HCT116 (cell line): ENCODE results near the gene TEPSIN. TPM values are rescaled to one million over a fixed set of nuclear protein-coding genes. Genes with fewer than 3 reads are reported as not detected.
A peak's percentile ranks its signal among the peaks of the same experiment; 100 is the strongest.

Source experiments
- ATAC-seq: fragments of 200-7000 bp; cut with Tn5 transposase; 2 replicates; pipeline ENCODE4 v1.9.1; 2020; ENCODE audit warnings: mild to moderate bottlenecking, moderate library complexity
- BruUV-seq: library from RNA; stranded (reverse); fragments of 400-500 nt; replicated peaks from 2 replicates; lab custom pipeline; 2021; lab: Mats Ljungman, UMichigan
- CTCF ChIA-PET: fragments of 300-600 bp; sonication (Branson Sonifier 250); formaldehyde crosslinking; loops from one replicate; lab custom pipeline; 2021; ENCODE audit warnings: antibody characterized with exemption; lab: Charles Lee
- POLR2A ChIA-PET: fragments of 300-600, 350-600 bp; sonication (Branson Sonifier 250); formaldehyde crosslinking; loops from one replicate; lab custom pipeline; 2021; ENCODE audit warnings: antibody characterized with exemption; lab: Charles Lee
- RAD21 ChIA-PET, 2 experiments: fragments of 300-600 bp; sonication (Branson Sonifier 250); formaldehyde crosslinking; loops; one replicate each; lab custom pipeline; 2023; ENCODE audit warnings: low total read pairs in 2 of 2; ENCODE audit not compliant: uncharacterized antibody in 2 of 2, unreplicated experiment in 2 of 2, low non-redundant PET in 1 of 2; lab: Charles Lee
- DNase-seq: peaks from one replicate; pipeline ENCODE4 v3.0.0-alpha.2; 2010; ENCODE audit warnings: low read depth, low spot score
- H2AFZ ChIP-seq: fragments of 200-600 bp; shearing (Covaris generic), sonication (generic); 2 replicates; pipeline ENCODE4 v1.6.1; 2017; ENCODE audit warnings: low read depth, mixed run types, mixed read lengths, antibody characterized with exemption, low read length; ENCODE audit not compliant: poor library complexity, severe bottlenecking
- H3K27ac ChIP-seq: 2 replicates; pipeline ENCODE4 v1.5.1; 2012; ENCODE audit warnings: low read depth, low read length
- H3K27me3 ChIP-seq: fragments of 200-600 bp; sonication (generic); 2 replicates; pipeline ENCODE4 v1.6.1; 2016; ENCODE audit warnings: mixed run types, low read length, mixed read lengths; ENCODE audit not compliant: insufficient read depth
- H3K36me3 ChIP-seq, 2 experiments: fragments of 200-500 bp in 1 of 2; fragments of 200-600 bp in 1 of 2; sonication (Bioruptor generic) in 1 of 2; sonication (generic) in 1 of 2; 2 replicates each; pipeline versions ENCODE4 v1.5.1 to v1.6.1; 2014 to 2016; ENCODE audit warnings: low read length in 2 of 2, inconsistent platforms in 1 of 2, mixed read lengths in 1 of 2, mixed run types in 1 of 2; ENCODE audit not compliant: insufficient read depth in 2 of 2, control insufficient read depth in 1 of 2
- H3K4me1 ChIP-seq, 2 experiments: fragments of 200-600 bp in 1 of 2; sonication (generic) in 1 of 2; 2 replicates each; pipeline versions ENCODE4 v1.5.1 to v1.6.1; 2012 to 2017; ENCODE audit warnings: low read length in 2 of 2, inconsistent platforms in 1 of 2, mild to moderate bottlenecking in 1 of 2, mixed read lengths in 1 of 2, mixed run types in 1 of 2, moderate library complexity in 1 of 2; ENCODE audit not compliant: insufficient read depth in 2 of 2, control insufficient read depth in 1 of 2
- H3K4me2 ChIP-seq: fragments of 200-600 bp; sonication (generic); 2 replicates; pipeline ENCODE4 v1.6.1; 2017; ENCODE audit warnings: mixed run types, low read length, mixed read lengths
- H3K4me3 ChIP-seq, 2 experiments: fragments of 200-600 bp in 1 of 2; sonication (generic) in 1 of 2; replicated peaks in 1 of 2; 2 replicates each; pipeline ENCODE4 v1.5.1; 2011 to 2016; ENCODE audit warnings: low read length in 2 of 2, control low read depth in 1 of 2, low read depth in 1 of 2, mild to moderate bottlenecking in 1 of 2, mixed read lengths in 1 of 2, mixed run types in 1 of 2
- H3K79me2 ChIP-seq: fragments of 200-600 bp; sonication (generic); 2 replicates; pipeline ENCODE4 v1.6.1; 2017; ENCODE audit warnings: mild to moderate bottlenecking, mixed run types, low read length, moderate library complexity, mixed read lengths; ENCODE audit not compliant: insufficient read depth
- H3K9ac ChIP-seq: fragments of 200-600 bp; sonication (generic); 2 replicates; pipeline ENCODE4 v1.6.1; 2016; ENCODE audit warnings: low read length, mixed read lengths
- H3K9me2 ChIP-seq: fragments of 200-600 bp; sonication (generic), shearing (Covaris generic); 2 replicates; pipeline ENCODE4 v1.6.1; 2017; ENCODE audit warnings: mixed run types, mild to moderate bottlenecking, moderate library complexity; ENCODE audit not compliant: insufficient read depth
- H3K9me3 ChIP-seq, 2 experiments: fragments of 200-500 bp in 1 of 2; fragments of 200-600 bp in 1 of 2; sonication (Bioruptor generic) in 1 of 2; sonication (generic) in 1 of 2; 2 replicates each; pipeline ENCODE4 v1.6.1; 2014 to 2017; ENCODE audit warnings: low read length in 2 of 2, mixed read lengths in 2 of 2, inconsistent platforms in 1 of 2, low read depth in 1 of 2, mild to moderate bottlenecking in 1 of 2, mixed run types in 1 of 2, moderate library complexity in 1 of 2; ENCODE audit not compliant: control insufficient read depth in 1 of 2, insufficient read depth in 1 of 2
- H4K20me1 ChIP-seq: fragments of 200-600 bp; sonication (generic), shearing (Covaris generic); 2 replicates; pipeline ENCODE4 v1.6.1; 2017; ENCODE audit warnings: mixed run types, mild to moderate bottlenecking, moderate library complexity; ENCODE audit not compliant: insufficient read depth
- CBX3 ChIP-seq: IDR thresholded peaks from 2 replicates; pipeline ENCODE4 v1.6.1; 2012; ENCODE audit warnings: low read depth
- CTCF ChIP-seq, 3 experiments: fragments of 200-600 bp in 1 of 3; sonication (generic) in 1 of 3; IDR thresholded peaks in 2 of 3; conservative IDR thresholded peaks in 1 of 3; 2 replicates each; pipeline ENCODE4 v1.5.1; 2012 to 2017; ENCODE audit warnings: low read depth in 2 of 3, low read length in 2 of 3, antibody characterized with exemption in 1 of 3, borderline replicate concordance in 1 of 3, control low read depth in 1 of 3, mild to moderate bottlenecking in 1 of 3, mixed read lengths in 1 of 3, mixed run types in 1 of 3, moderate library complexity in 1 of 3; ENCODE audit not compliant: insufficient read depth in 1 of 3
- EGR1 ChIP-seq: IDR thresholded peaks from 2 replicates; pipeline ENCODE4 v1.6.1; 2012; ENCODE audit warnings: low read depth
- EZH2 ChIP-seq: fragments of 200-600 bp; sonication (generic); IDR thresholded peaks from 2 replicates; pipeline ENCODE4 v1.6.1; 2017; ENCODE audit warnings: antibody characterized with exemption, mixed run types
- EZH2phosphoT487 ChIP-seq: fragments of 200-600 bp; IDR thresholded peaks from 2 replicates; pipeline ENCODE4 v1.6.1; 2018; ENCODE audit warnings: antibody characterized with exemption, borderline replicate concordance
- FOSL1 ChIP-seq: IDR thresholded peaks from 2 replicates; pipeline ENCODE4 v1.6.1; 2012; ENCODE audit warnings: low read depth
- JUND ChIP-seq: IDR thresholded peaks from 2 replicates; pipeline ENCODE4 v1.6.1; 2012
- POLR2A ChIP-seq: IDR thresholded peaks from 2 replicates; pipeline ENCODE4 v1.7.0; 2011; ENCODE audit warnings: borderline replicate concordance; ENCODE audit not compliant: insufficient read depth, insufficient read length; ENCODE audit errors: extremely low read depth
- POLR2AphosphoS5 ChIP-seq: IDR thresholded peaks from 2 replicates; pipeline ENCODE4 v1.6.1; 2011; ENCODE audit warnings: mild to moderate bottlenecking, low read depth, low read length, moderate library complexity
- SIN3A ChIP-seq: IDR thresholded peaks from 2 replicates; pipeline ENCODE4 v1.6.1; 2012; ENCODE audit warnings: low read depth
- SP1 ChIP-seq: IDR thresholded peaks from 2 replicates; pipeline ENCODE4 v1.6.1; 2012; ENCODE audit warnings: low read depth
- SRF ChIP-seq: IDR thresholded peaks from 2 replicates; pipeline ENCODE4 v1.6.1; 2012; ENCODE audit warnings: low read depth
- TCF7L2 ChIP-seq: IDR thresholded peaks from 2 replicates; pipeline ENCODE4 v1.7.0; 2011; ENCODE audit warnings: borderline replicate concordance, inconsistent platforms; ENCODE audit not compliant: insufficient read depth, insufficient read length; ENCODE audit errors: extremely low read depth
- ZFX ChIP-seq: fragments of 450-650 bp; IDR thresholded peaks from 2 replicates; pipeline ENCODE4 v1.6.1; 2017
- ZNF274 ChIP-seq: fragments of 200-500 bp; sonication (Bioruptor generic); IDR thresholded peaks from 2 replicates; pipeline ENCODE4 v1.6.1; 2014; ENCODE audit warnings: mild to moderate bottlenecking, low read depth, low read length, inconsistent platforms
- intact Hi-C: fragments of 100-400 bp; cut with micrococcal nuclease; formaldehyde crosslinking; loops from 2 replicates; pipeline ENCODE4 v1.10.0; 2022
- total RNA-seq: library from RNA; stranded (reverse); gene quantifications from one replicate; pipeline ENCODE4 v1.2.1, GENCODE V29; 2021; ENCODE audit not compliant: unreplicated experiment

The TEPSIN gene
- total RNA-seq, 1 experiment from 2014 or later, result 50.6 TPM

GRCh38 chr17:81245665-81246342 is 6.9 kb upstream of the TEPSIN start:
- peaks cover 6 to 24% of the 10 kb centered on the region in 2 experiments; a peak in 3 of 4 replicates for H3K36me3 ChIP-seq
- peaks cover under 1 to 13% of the 10 kb centered on the region in 2 experiments; a peak in 3 of 4 replicates for H3K4me1 ChIP-seq
- intact Hi-C loops, result no loop called here
- H3K4me3 ChIP-seq, result no peak overlapping the region
- peaks cover 0 to 12% of the 10 kb centered on the region in 2 experiments; a peak in 1 of 4 replicates for H3K9me3 ChIP-seq
- CTCF ChIA-PET, result no interaction called here
- no peak overlapping the region; the same call in 1 of the 2 replicates for H3K27ac ChIP-seq
- H3K9me2 ChIP-seq, result no peaks in the 10 kb centered on the region
- DNase-seq, result no peak
- POLR2A ChIA-PET, result no interaction called here
- RAD21 ChIA-PET, result no interaction called here
- no peak overlapping the region for H3K9ac ChIP-seq
- no peaks in the 10 kb centered on the region for H3K27me3 ChIP-seq
- TF ChIP-seq ZFX (no peak), SP1 (no peak), JUND (no peak), SRF (no peak), POLR2A (no peak), ZNF274 (no peak), POLR2AphosphoS5 (peak; percentile 40; the same call in 1 of the 2 replicates)
- TF ChIP-seq, all 23 proteins: peak for 1
- no TSS peak for BruUV-seq
- H3K79me2 ChIP-seq, result peaks cover 18% of the 10 kb centered on the region
- no peak overlapping the region for H2AFZ ChIP-seq
- H4K20me1 ChIP-seq, result no peaks in the 10 kb centered on the region
- no peak overlapping the region for H3K4me2 ChIP-seq
- ATAC-seq, result no peak

- Histone ChIP-seq H3K27me3 (no peaks in the 10 kb centered on the region), H3K4me3 (no peak overlapping the region), H3K79me2 (peaks cover 24% of the 10 kb centered on the region), H3K27ac (no peak overlapping the region; the same call in 1 of the 2 replicates), H3K9me3 (peaks cover 0 to 8% of the 10 kb centered on the region in 2 experiments; a peak in 1 of 4 replicates), H4K20me1 (no peaks in the 10 kb centered on the region), H3K4me2 (no peak overlapping the region), H3K4me1 (peaks cover 7 to 19% of the 10 kb centered on the region in 2 experiments; a peak in 3 of 4 replicates), H3K9ac (no peak overlapping the region), H2AFZ (no peak overlapping the region), H3K9me2 (no peaks in the 10 kb centered on the region), H3K36me3 (peaks cover 2 to 18% of the 10 kb centered on the region in 2 experiments; a peak in 2 of 4 replicates)
- TF ChIP-seq SIN3A (no peak), ZFX (no peak), CTCF (IDR thresholded peaks at IDR 0.05 in 2 of 3, conservative IDR thresholded peaks at IDR 0.05 in 1 of 3; ENCODE audit: borderline replicate concordance in 1 of 3, insufficient read depth in 1 of 3, low read depth in 2 of 3, low read length in 2 of 3) (no peak), POLR2AphosphoS5 (no peak; the same call in 1 of the 2 replicates), TCF7L2 (no peak), EZH2 (no peak), ZNF274 (no peak), POLR2A (no peak), SRF (no peak), EZH2phosphoT487 (no peak), FOSL1 (no peak), EGR1 (no peak), CBX3 (no peak)
- ChIA-PET RAD21 (no interaction called here), CTCF (no interaction called here), POLR2A (no interaction called here)
- TSS peak; percentile 26 for BruUV-seq
- DNase-seq, result no peak
- ATAC-seq, result no peak; the same call in 1 of the 2 replicates
- intact Hi-C loops, result no loop called here
Observed at GRCh38 chr17:81245024-81245664, 6.3 kb upstream of the TEPSIN start.
